ENCODE data around the gene ZDHHC3. TPM values are rescaled to one million over a fixed set of nuclear protein-coding genes. Genes with fewer than 3 reads are reported as not detected.
A peak's percentile ranks its signal among the peaks of the same experiment; 100 is the strongest.

Gene ZDHHC3
- total RNA-seq, 4 donors from 2014 or later, result 59.6 to 81.3 (median 72.8) TPM

- Histone ChIP-seq H3K36me3 (peaks cover 13 to 88% (median 67%) of the 10 kb centered on the region in 4 donors), H3K9me3 (no peaks in the 10 kb centered on the region), H3K4me3 (no peak overlapping the region), H3K4me1 (peaks cover 11 to 37% (median 12%) of the 10 kb centered on the region in 4 donors), H3K27ac (replicated peaks in 1 of 4) (no peak overlapping the region), H3K27me3 (no peaks in the 10 kb centered on the region)
- WGBS, result 89% methylated on average over 2 of the region's 2 CpGs
- TF ChIP-seq POLR2A (IDR thresholded peaks at IDR 0.05; ENCODE audit: low read depth), result no peak
- no peak for TF ChIP-seq CTCF (IDR thresholded peaks at IDR 0.05)
- no peak for TF ChIP-seq POLR2AphosphoS5 (IDR thresholded peaks at IDR 0.05)
- no peak for TF ChIP-seq EP300 (IDR thresholded peaks at IDR 0.05)
- intact Hi-C loops (cut with DNase I), result no loop called here
- DNase-seq (ENCODE audit: extremely low spot score), result no peak
Observed at GRCh38 chr3:44999782-45000181, 23.8 kb upstream of the ZDHHC3 start.

- no peak for TF ChIP-seq POLR2AphosphoS5 (IDR thresholded peaks at IDR 0.05)
- no peak for TF ChIP-seq EP300 (IDR thresholded peaks at IDR 0.05)
- TF ChIP-seq CTCF (IDR thresholded peaks at IDR 0.05), result no peak
- TF ChIP-seq POLR2A (IDR thresholded peaks at IDR 0.05; ENCODE audit: low read depth), result no peak
Observed at GRCh38 chr3:44996556-44996969, 20.6 kb upstream of the ZDHHC3 start.

GRCh38 chr3:44995142-44995770 lies 19.3 kb upstream of the ZDHHC3 start:
- Histone ChIP-seq H3K36me3 (peaks cover 5 to 70% (median 48%) of the 10 kb centered on the region in 4 donors), H3K4me1 (peaks cover 11 to 33% (median 22%) of the 10 kb centered on the region in 4 donors), H3K4me3 (no peak overlapping the region), H3K9me3 (no peaks in the 10 kb centered on the region), H3K27me3 (no peaks in the 10 kb centered on the region), H3K27ac (replicated peaks in 1 of 4) (peak overlapping the region in 3 of 4 donors; percentile 2 to 20 (median 5))
- intact Hi-C loops (cut with DNase I), result no loop called here
- WGBS, result 56% methylated on average over 5 of the region's 8 CpGs
- TF ChIP-seq EP300 (IDR thresholded peaks at IDR 0.05), result no peak
- TF ChIP-seq POLR2A (IDR thresholded peaks at IDR 0.05; ENCODE audit: low read depth), result no peak
- no peak for TF ChIP-seq POLR2AphosphoS5 (IDR thresholded peaks at IDR 0.05)
- TF ChIP-seq CTCF (IDR thresholded peaks at IDR 0.05), result no peak
- no peak for DNase-seq (ENCODE audit: extremely low spot score)

More at GRCh38 chr3:44996556-44996969, 20.6 kb upstream of the ZDHHC3 start:
- Histone ChIP-seq H3K27me3 (no peaks in the 10 kb centered on the region), H3K4me3 (no peak overlapping the region), H3K36me3 (peaks cover 10 to 70% (median 51%) of the 10 kb centered on the region in 4 donors), H3K9me3 (no peaks in the 10 kb centered on the region), H3K27ac (replicated peaks in 1 of 4) (no peak overlapping the region), H3K4me1 (peaks cover 11 to 33% (median 22%) of the 10 kb centered on the region in 4 donors)
- intact Hi-C loops (cut with DNase I), result no loop called here
- WGBS, result 70% methylated on average over 3 of the region's 3 CpGs
- DNase-seq (ENCODE audit: extremely low spot score), result no peak

GRCh38 chr3:44993471-44994205 lies 17.7 kb upstream of the ZDHHC3 start:
- Histone ChIP-seq H3K27ac (replicated peaks in 1 of 4) (no peak overlapping the region), H3K4me1 (peaks cover 17 to 38% (median 25%) of the 10 kb centered on the region in 4 donors), H3K27me3 (no peaks in the 10 kb centered on the region), H3K9me3 (no peaks in the 10 kb centered on the region), H3K4me3 (no peak overlapping the region), H3K36me3 (peaks cover 0 to 65% (median 40%) of the 10 kb centered on the region in 4 donors)
- intact Hi-C loops (cut with DNase I), result no loop called here
- TF ChIP-seq POLR2A (IDR thresholded peaks at IDR 0.05; ENCODE audit: low read depth), result no peak
- DNase-seq (ENCODE audit: extremely low spot score), result no peak
